Thymus (tissue), 11 donors: Measurements from ENCODE around the gene LETM1. TPM values are rescaled to one million over a fixed set of nuclear protein-coding genes. Genes with fewer than 3 reads are reported as not detected.

Source experiments
- DNase-seq, 9 donors: peaks; one replicate each; pipeline ENCODE4 v3.0.0-alpha.2; 2013; ENCODE audit warnings: low spot score in 9 of 9, low read depth in 6 of 9, missing footprints in 1 of 9
- H3K27ac ChIP-seq, 2 donors: one replicate each; pipeline ENCODE4 v1.5.1; 2013; ENCODE audit warnings: control low read depth in 1 of 2, low read depth in 1 of 2, low read length in 1 of 2, mild to moderate bottlenecking in 1 of 2, moderate library complexity in 1 of 2
- H3K27me3 ChIP-seq, 2 donors: one replicate each; pipeline ENCODE4 v1.5.1; 2013; ENCODE audit warnings: low read length in 1 of 2; ENCODE audit not compliant: control insufficient read depth in 2 of 2, insufficient read depth in 1 of 2
- H3K36me3 ChIP-seq, 2 donors: one replicate each; pipeline ENCODE4 v1.5.1; 2013; ENCODE audit warnings: low read length in 1 of 2, mild to moderate bottlenecking in 1 of 2, moderate library complexity in 1 of 2; ENCODE audit not compliant: control insufficient read depth in 2 of 2, insufficient read depth in 2 of 2
- H3K4me1 ChIP-seq, 2 donors: one replicate each; pipeline ENCODE4 v1.5.1; 2013; ENCODE audit warnings: low read length in 2 of 2; ENCODE audit not compliant: control insufficient read depth in 2 of 2, insufficient read depth in 2 of 2
- H3K4me3 ChIP-seq, 2 donors: one replicate each; pipeline ENCODE4 v1.5.1; 2013; ENCODE audit warnings: low read length in 2 of 2, control low read depth in 1 of 2, mild to moderate bottlenecking in 1 of 2
- H3K9me3 ChIP-seq, 2 donors: one replicate each; pipeline ENCODE4 v1.5.1; 2013; ENCODE audit warnings: low read length in 1 of 2, mild to moderate bottlenecking in 1 of 2; ENCODE audit not compliant: control insufficient read depth in 2 of 2, insufficient read depth in 1 of 2
- WGBS: extraction: QIAGEN DNeasy Blood & Tissue Kit; methylation state at CpG from one replicate; pipeline ENCODE4 v1.1.7; 2013; 5-methylcytosine and 5-hydroxymethylcytosine counted together
- polyA plus RNA-seq: library from polyadenylated mRNA; stranded (reverse); fragments of 200-250 nt; gene quantifications from one replicate; pipeline ENCODE4 v1.2.3, GENCODE V29; 2013
- total RNA-seq: library from RNA; stranded (reverse); fragments of 120-200 nt; gene quantifications from one replicate; pipeline ENCODE4 v1.2.4, GENCODE V29; 2013
- donor health status: healthy.

The LETM1 gene
- total and polyA plus RNA-seq, 2 donors = 16.8 to 68.3 TPM

- WGBS = 13% methylated on average over 45 of the region's 45 CpGs
- Histone ChIP-seq H3K4me3 (peak overlapping the region; percentile 32 to 41), H3K4me1 (peaks cover 55 to 94% of the 10 kb centered on the region in 2 donors), H3K27ac (peak overlapping the region; percentile 82 to 87), H3K27me3 (no peaks in the 10 kb centered on the region), H3K9me3 (no peaks in the 10 kb centered on the region), H3K36me3 (peaks cover 0 to 4% of the 10 kb centered on the region in 2 donors)
- peak in 2 of 9 donors; percentile 49 to 71 for DNase-seq
Observed at GRCh38 chr4:1862055-1862911, 6.3 kb upstream of the LETM1 start.

- Histone ChIP-seq H3K36me3 (peaks cover 0 to 4% of the 10 kb centered on the region in 2 donors), H3K4me1 (peaks cover 54 to 76% of the 10 kb centered on the region in 2 donors), H3K9me3 (no peaks in the 10 kb centered on the region), H3K4me3 (no peak overlapping the region), H3K27ac (peak overlapping the region in 1 of 2 donors; percentile 36), H3K27me3 (no peaks in the 10 kb centered on the region)
- WGBS = 91% methylated on average over 1 of the region's 1 CpG
- no peak for DNase-seq
Observed at GRCh38 chr4:1859389-1859753, 3.4 kb upstream of the LETM1 start.

- Histone ChIP-seq H3K27me3 (no peaks in the 10 kb centered on the region), H3K9me3 (no peaks in the 10 kb centered on the region), H3K27ac (peak overlapping the region in 1 of 2 donors; percentile 77), H3K4me3 (peak overlapping the region in 1 of 2 donors; percentile 84), H3K36me3 (peaks cover 8 to 10% of the 10 kb centered on the region in 2 donors), H3K4me1 (peaks cover 53 to 73% of the 10 kb centered on the region in 2 donors)
- no peak for DNase-seq
- 90% methylated on average over 5 of the region's 5 CpGs for WGBS
Observed at GRCh38 chr4:1857931-1858330, 2.0 kb upstream of the LETM1 start.

GRCh38 chr4:1856943-1857699 lies 1.2 kb upstream of the LETM1 start:
- H3K4me3 ChIP-seq = peak overlapping the region; percentile 84 to 87
- H3K27ac ChIP-seq = peak overlapping the region; percentile 25 to 77
- H3K4me1 ChIP-seq = peaks cover 56 to 73% of the 10 kb centered on the region in 2 donors
- 31% methylated on average over 32 of the region's 32 CpGs for WGBS
- H3K36me3 ChIP-seq = peaks cover 13 to 16% of the 10 kb centered on the region in 2 donors
- no peaks in the 10 kb centered on the region for H3K9me3 ChIP-seq
- H3K27me3 ChIP-seq = no peaks in the 10 kb centered on the region
- DNase-seq = no peak

GRCh38 chr4:1855333-1856070 lies 454 bp downstream of the LETM1 start:
- H3K36me3 ChIP-seq = peaks cover 17 to 27% of the 10 kb centered on the region in 2 donors
- no peak for DNase-seq
- no peaks in the 10 kb centered on the region for H3K27me3 ChIP-seq
- WGBS = under 1% methylated on average over 92 of the region's 92 CpGs
- no peaks in the 10 kb centered on the region for H3K9me3 ChIP-seq
- peaks cover 60 to 73% of the 10 kb centered on the region in 2 donors for H3K4me1 ChIP-seq
- peak overlapping the region; percentile 84 to 87 for H3K4me3 ChIP-seq
- H3K27ac ChIP-seq = peak overlapping the region; percentile 76 to 90

- Histone ChIP-seq H3K27me3 (no peaks in the 10 kb centered on the region), H3K36me3 (peaks cover 17 to 27% of the 10 kb centered on the region in 2 donors), H3K4me1 (peaks cover 67 to 77% of the 10 kb centered on the region in 2 donors), H3K4me3 (peak overlapping the region; percentile 84 to 87), H3K27ac (peak overlapping the region; percentile 42 to 90), H3K9me3 (no peaks in the 10 kb centered on the region)
- 56% methylated on average over 1 of the region's 1 CpG for WGBS
- DNase-seq = no peak
Observed at GRCh38 chr4:1854752-1855151, 1.2 kb downstream of the LETM1 start.

GRCh38 chr4:1852904-1853623 lies 2.9 kb downstream of the LETM1 start:
- H3K4me3 ChIP-seq = peak overlapping the region; percentile 35 to 38
- H3K27ac ChIP-seq = peak overlapping the region in 1 of 2 donors; percentile 90
- H3K4me1 ChIP-seq = peaks cover 72 to 76% of the 10 kb centered on the region in 2 donors

More at GRCh38 chr4:1852904-1853623, 2.9 kb downstream of the LETM1 start:
- no peaks in the 10 kb centered on the region for H3K27me3 ChIP-seq
- 92% methylated on average over 9 of the region's 9 CpGs for WGBS
- peaks cover 20 to 33% of the 10 kb centered on the region in 2 donors for H3K36me3 ChIP-seq
- DNase-seq = no peak
- no peaks in the 10 kb centered on the region for H3K9me3 ChIP-seq
